ENCODE measurements around the gene RERG. TPM values are rescaled to one million over a fixed set of nuclear protein-coding genes. Genes with fewer than 3 reads are reported as not detected.
A peak's percentile ranks its signal among the peaks of the same experiment; 100 is the strongest.

Gene RERG
- total RNA-seq, 1 experiment from 2014 or later: 0.50 TPM

GRCh38 chr12:15218794-15219193 is 2.4 kb downstream of the RERG start:
- POLR2A ChIA-PET (ENCODE audit: unreplicated experiment): interaction anchor here (0.5 kb wide), 1 partner anchor 702 kb away, joined by 3 read pairs; no protein-coding TSS in a partner anchor
- Histone ChIP-seq H3F3A (ENCODE audit: insufficient read depth, low read depth) (no peaks in the 10 kb centered on the region; the same call in 1 of the 2 replicates), H3K27ac (no peak overlapping the region), H4K20me1 (ENCODE audit: insufficient read depth) (no peaks in the 10 kb centered on the region), H3K79me2 (ENCODE audit: low read depth) (no peaks in the 10 kb centered on the region), H3K4me3 (no peak overlapping the region), H3K27me3 (ENCODE audit: insufficient read depth, low read depth) (no peaks in the 10 kb centered on the region), H3K9me3 (ENCODE audit: insufficient read depth, low read depth) (no peaks in the 10 kb centered on the region), H2AFZ (no peak overlapping the region), H3K4me2 (no peak overlapping the region), H3K9me2 (ENCODE audit: insufficient read depth) (no peaks in the 10 kb centered on the region), H3K36me3 (ENCODE audit: low read depth) (no peaks in the 10 kb centered on the region), H3K4me1 (replicated peaks; ENCODE audit: insufficient read depth) (0 out of 2 replicates have a peak, but pooled peaks cover 7% of the 10 kb centered on the region)
- intact Hi-C loops (cut with micrococcal nuclease; ENCODE audit: unreplicated experiment): no loop called here
- no TSS peak for BruUV-seq (replicated peaks)
- CTCF ChIA-PET: interaction anchor here (0.7 to 1.8 kb wide), 2 partner anchors 72 to 222 kb away, joined by 3 to 7 read pairs; no protein-coding TSS in a partner anchor
- no peak for DNase-seq
- TF ChIP-seq, protein P1, sequence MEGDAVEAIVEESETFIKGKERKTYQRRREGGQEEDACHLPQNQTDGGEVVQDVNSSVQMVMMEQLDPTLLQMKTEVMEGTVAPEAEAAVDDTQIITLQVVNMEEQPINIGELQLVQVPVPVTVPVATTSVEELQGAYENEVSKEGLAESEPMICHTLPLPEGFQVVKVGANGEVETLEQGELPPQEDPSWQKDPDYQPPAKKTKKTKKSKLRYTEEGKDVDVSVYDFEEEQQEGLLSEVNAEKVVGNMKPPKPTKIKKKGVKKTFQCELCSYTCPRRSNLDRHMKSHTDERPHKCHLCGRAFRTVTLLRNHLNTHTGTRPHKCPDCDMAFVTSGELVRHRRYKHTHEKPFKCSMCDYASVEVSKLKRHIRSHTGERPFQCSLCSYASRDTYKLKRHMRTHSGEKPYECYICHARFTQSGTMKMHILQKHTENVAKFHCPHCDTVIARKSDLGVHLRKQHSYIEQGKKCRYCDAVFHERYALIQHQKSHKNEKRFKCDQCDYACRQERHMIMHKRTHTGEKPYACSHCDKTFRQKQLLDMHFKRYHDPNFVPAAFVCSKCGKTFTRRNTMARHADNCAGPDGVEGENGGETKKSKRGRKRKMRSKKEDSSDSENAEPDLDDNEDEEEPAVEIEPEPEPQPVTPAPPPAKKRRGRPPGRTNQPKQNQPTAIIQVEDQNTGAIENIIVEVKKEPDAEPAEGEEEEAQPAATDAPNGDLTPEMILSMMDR (conservative IDR thresholded peaks at IDR 0.05): no peak
- no peak for TF ChIP-seq EZH2 (IDR thresholded peaks at IDR 0.05; ENCODE audit: low read depth)

- Histone ChIP-seq H3K9me2 (ENCODE audit: insufficient read depth) (no peaks in the 10 kb centered on the region), H3K79me2 (ENCODE audit: low read depth) (no peaks in the 10 kb centered on the region), H3K4me1 (replicated peaks; ENCODE audit: insufficient read depth) (0 out of 2 replicates have a peak, but pooled peaks cover 7% of the 10 kb centered on the region), H2AFZ (no peak overlapping the region), H3K4me3 (no peak overlapping the region), H3K27ac (no peak overlapping the region), H3K36me3 (ENCODE audit: low read depth) (no peaks in the 10 kb centered on the region), H4K20me1 (ENCODE audit: insufficient read depth) (no peaks in the 10 kb centered on the region), H3K27me3 (ENCODE audit: insufficient read depth, low read depth) (no peaks in the 10 kb centered on the region), H3F3A (ENCODE audit: insufficient read depth, low read depth) (no peaks in the 10 kb centered on the region; the same call in 1 of the 2 replicates), H3K9me3 (ENCODE audit: insufficient read depth, low read depth) (no peaks in the 10 kb centered on the region), H3K4me2 (0 out of 2 replicates have a peak overlapping the region, but pooled peaks have one; percentile 1)
- ChIA-PET POLR2A (ENCODE audit: unreplicated experiment) (interaction anchor here (0.6 kb wide), 1 partner anchor 67 kb away, joined by 7 read pairs; no protein-coding TSS in a partner anchor), CTCF (interaction anchor here (1.1 kb wide), 1 partner anchor 10 kb away, joined by 4 read pairs; no protein-coding TSS in a partner anchor)
- BruUV-seq (replicated peaks): no TSS peak
- intact Hi-C loops (cut with micrococcal nuclease; ENCODE audit: unreplicated experiment): no loop called here
- no peak for TF ChIP-seq EZH2 (IDR thresholded peaks at IDR 0.05; ENCODE audit: low read depth)
- TF ChIP-seq, protein P1 (conservative IDR thresholded peaks at IDR 0.05): no peak
- DNase-seq: peak in 1 of 2 experiments; percentile 61
Observed at GRCh38 chr12:15216036-15216889, 5.0 kb downstream of the RERG start.

DNA sequence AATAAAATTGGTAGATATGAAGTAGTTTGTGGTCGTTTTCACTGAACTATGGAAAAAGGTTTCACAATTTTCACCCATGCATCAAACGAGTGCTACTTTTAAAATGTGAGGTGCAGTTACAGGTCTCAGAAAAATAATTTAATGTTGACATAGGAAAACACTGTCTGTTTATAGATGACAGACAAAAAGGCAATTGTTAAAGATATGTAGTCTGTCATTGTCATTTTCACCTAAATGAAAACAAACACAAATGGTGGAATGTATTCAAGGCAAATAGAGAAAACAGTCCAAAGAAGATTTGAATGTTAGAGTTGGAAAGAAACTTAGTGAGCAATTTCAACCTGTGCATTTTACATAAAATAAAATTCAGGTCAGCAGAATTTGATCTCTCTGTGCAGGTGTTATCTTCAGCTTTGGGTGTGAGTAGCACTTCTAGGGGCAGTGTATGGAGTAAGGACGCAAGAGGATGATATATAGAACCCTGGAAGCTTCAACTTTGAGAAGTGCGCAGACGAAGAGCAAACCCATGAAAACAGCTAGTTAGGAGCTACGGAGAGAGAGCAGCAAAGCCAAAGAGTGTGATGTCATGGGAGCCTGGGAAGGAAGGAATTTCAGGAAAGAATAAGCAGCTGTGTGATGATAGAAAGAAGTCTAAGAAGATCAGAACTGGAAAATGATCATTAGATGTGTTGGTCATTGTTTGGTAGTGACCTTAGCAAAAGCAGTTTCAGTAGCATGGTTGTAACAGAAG is 6.2 kb downstream of the RERG start:
- no peaks in the 10 kb centered on the region for H4K20me1 ChIP-seq (ENCODE audit: insufficient read depth)
- H3K4me3 ChIP-seq: no peak overlapping the region
- no TSS peak for BruUV-seq (replicated peaks)
- H3K36me3 ChIP-seq (ENCODE audit: low read depth): no peaks in the 10 kb centered on the region
- DNase-seq: no peak
- H3K27ac ChIP-seq: no peak overlapping the region
- ChIA-PET POLR2A (ENCODE audit: unreplicated experiment) (no interaction called here), CTCF (no interaction called here)
- intact Hi-C loops (cut with micrococcal nuclease; ENCODE audit: unreplicated experiment): no loop called here
- H3K9me2 ChIP-seq (ENCODE audit: insufficient read depth): no peaks in the 10 kb centered on the region
- no peaks in the 10 kb centered on the region for H3K79me2 ChIP-seq (ENCODE audit: low read depth)
- 0 out of 2 replicates have a peak, but pooled peaks cover 7% of the 10 kb centered on the region for H3K4me1 ChIP-seq (replicated peaks; ENCODE audit: insufficient read depth)
- no peaks in the 10 kb centered on the region for H3K9me3 ChIP-seq (ENCODE audit: insufficient read depth, low read depth)
- H3K27me3 ChIP-seq (ENCODE audit: insufficient read depth, low read depth): no peaks in the 10 kb centered on the region
- H3K4me2 ChIP-seq: no peak overlapping the region
- TF ChIP-seq EZH2 (IDR thresholded peaks at IDR 0.05; ENCODE audit: low read depth): no peak
- TF ChIP-seq, protein P1 (conservative IDR thresholded peaks at IDR 0.05): no peak
- no peaks in the 10 kb centered on the region for H3F3A ChIP-seq (ENCODE audit: insufficient read depth, low read depth)
- H2AFZ ChIP-seq: no peak overlapping the region

All from PC-9 (cell line).